Measurements from ENCODE around the gene SAMSN1. TPM values are rescaled to one million over a fixed set of nuclear protein-coding genes. Genes with fewer than 3 reads are reported as not detected.

Gene SAMSN1
- total and polyA plus RNA-seq, 2 experiments from 2014 or later = 3.2 to 5.4 TPM

DNA sequence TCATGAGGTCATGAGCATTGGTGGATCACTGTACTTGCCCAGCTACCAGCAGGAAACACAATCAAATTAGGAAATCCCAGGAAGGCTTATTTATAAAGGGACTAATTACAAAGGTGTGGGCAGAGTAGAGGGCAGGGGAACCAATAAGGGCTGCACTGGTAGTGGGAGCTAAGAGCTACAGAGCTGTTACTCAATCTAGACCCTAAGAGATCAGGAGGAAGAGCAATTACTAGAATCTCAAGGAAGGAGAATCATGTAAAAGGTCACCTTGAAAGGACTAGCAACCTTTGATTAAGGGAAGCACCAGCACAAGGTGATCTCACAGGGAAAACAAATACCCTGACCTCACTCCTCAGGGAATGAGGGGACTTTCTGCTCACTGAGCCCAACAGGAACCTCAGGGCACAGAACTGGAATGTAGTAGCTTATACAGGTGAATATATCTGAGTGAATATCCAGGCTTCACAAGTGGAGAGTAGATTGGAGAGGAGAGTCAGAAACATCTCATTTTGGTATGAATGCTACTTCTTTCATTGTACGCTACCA, 66.8 kb downstream of the SAMSN1 start:
- Histone ChIP-seq H3K27ac (ENCODE audit: low read depth) (no peak overlapping the region), H3K36me3 (ENCODE audit: insufficient read depth) (no peaks in the 10 kb centered on the region), H3K9me2 (ENCODE audit: insufficient read depth) (no peaks in the 10 kb centered on the region), H3K4me3 (no peak overlapping the region), H3K27me3 (ENCODE audit: insufficient read depth) (no peaks in the 10 kb centered on the region), H4K20me1 (replicated peaks; ENCODE audit: insufficient read depth) (no peaks in the 10 kb centered on the region), H3F3A (replicated peaks; ENCODE audit: low read depth) (no peaks in the 10 kb centered on the region), H3K4me2 (no peak overlapping the region), H3K4me1 (ENCODE audit: insufficient read depth) (no peaks in the 10 kb centered on the region), H3K79me2 (replicated peaks; ENCODE audit: insufficient read depth) (no peaks in the 10 kb centered on the region), H2AFZ (no peak overlapping the region)
- Mint-ChIP-seq H3K36me3 (ENCODE audit: low read depth) (no peaks in the 10 kb centered on the region), H3K27me3 (ENCODE audit: insufficient read depth, low read depth, poor library complexity) (no peaks in the 10 kb centered on the region), H3K9me3 (no peaks in the 10 kb centered on the region), H3K27ac (no peak overlapping the region), H3K4me3 (no peak overlapping the region), H3K4me1 (0 out of 3 replicates have a peak, but pooled peaks cover 4% of the 10 kb centered on the region)
- ATAC-seq (no peak), DNase-seq (ENCODE audit: low spot score) (no peak)
- TF ChIP-seq CREB1 (CRISPR knock-in tag; IDR thresholded peaks at IDR 0.05; ENCODE audit: low read depth) (no peak), POLR2AphosphoS5 (IDR thresholded peaks at IDR 0.05; ENCODE audit: low read depth) (no peak), NANOG (IDR thresholded peaks at IDR 0.05; ENCODE audit: borderline replicate concordance) (no peak), ZNF331 (CRISPR knock-in tag; IDR thresholded peaks at IDR 0.05; ENCODE audit: low read depth) (no peak), EZH2phosphoT487 (IDR thresholded peaks at IDR 0.05; ENCODE audit: unreplicated experiment) (no peak), ZNF114 (CRISPR knock-in tag; IDR thresholded peaks at IDR 0.05) (no peak), EZH2 (IDR thresholded peaks at IDR 0.05; ENCODE audit: low read depth, unreplicated experiment) (no peak), STAT1 (IDR thresholded peaks at IDR 0.05; ENCODE audit: unreplicated experiment) (no peak), JUNB (IDR thresholded peaks at IDR 0.05; ENCODE audit: unreplicated experiment) (no peak)
- TF ChIP-seq, protein P1, sequence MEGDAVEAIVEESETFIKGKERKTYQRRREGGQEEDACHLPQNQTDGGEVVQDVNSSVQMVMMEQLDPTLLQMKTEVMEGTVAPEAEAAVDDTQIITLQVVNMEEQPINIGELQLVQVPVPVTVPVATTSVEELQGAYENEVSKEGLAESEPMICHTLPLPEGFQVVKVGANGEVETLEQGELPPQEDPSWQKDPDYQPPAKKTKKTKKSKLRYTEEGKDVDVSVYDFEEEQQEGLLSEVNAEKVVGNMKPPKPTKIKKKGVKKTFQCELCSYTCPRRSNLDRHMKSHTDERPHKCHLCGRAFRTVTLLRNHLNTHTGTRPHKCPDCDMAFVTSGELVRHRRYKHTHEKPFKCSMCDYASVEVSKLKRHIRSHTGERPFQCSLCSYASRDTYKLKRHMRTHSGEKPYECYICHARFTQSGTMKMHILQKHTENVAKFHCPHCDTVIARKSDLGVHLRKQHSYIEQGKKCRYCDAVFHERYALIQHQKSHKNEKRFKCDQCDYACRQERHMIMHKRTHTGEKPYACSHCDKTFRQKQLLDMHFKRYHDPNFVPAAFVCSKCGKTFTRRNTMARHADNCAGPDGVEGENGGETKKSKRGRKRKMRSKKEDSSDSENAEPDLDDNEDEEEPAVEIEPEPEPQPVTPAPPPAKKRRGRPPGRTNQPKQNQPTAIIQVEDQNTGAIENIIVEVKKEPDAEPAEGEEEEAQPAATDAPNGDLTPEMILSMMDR (conservative IDR thresholded peaks at IDR 0.05; ENCODE audit: low read depth in 2 of 2) = no peak
- TF ChIP-seq, protein P2, sequence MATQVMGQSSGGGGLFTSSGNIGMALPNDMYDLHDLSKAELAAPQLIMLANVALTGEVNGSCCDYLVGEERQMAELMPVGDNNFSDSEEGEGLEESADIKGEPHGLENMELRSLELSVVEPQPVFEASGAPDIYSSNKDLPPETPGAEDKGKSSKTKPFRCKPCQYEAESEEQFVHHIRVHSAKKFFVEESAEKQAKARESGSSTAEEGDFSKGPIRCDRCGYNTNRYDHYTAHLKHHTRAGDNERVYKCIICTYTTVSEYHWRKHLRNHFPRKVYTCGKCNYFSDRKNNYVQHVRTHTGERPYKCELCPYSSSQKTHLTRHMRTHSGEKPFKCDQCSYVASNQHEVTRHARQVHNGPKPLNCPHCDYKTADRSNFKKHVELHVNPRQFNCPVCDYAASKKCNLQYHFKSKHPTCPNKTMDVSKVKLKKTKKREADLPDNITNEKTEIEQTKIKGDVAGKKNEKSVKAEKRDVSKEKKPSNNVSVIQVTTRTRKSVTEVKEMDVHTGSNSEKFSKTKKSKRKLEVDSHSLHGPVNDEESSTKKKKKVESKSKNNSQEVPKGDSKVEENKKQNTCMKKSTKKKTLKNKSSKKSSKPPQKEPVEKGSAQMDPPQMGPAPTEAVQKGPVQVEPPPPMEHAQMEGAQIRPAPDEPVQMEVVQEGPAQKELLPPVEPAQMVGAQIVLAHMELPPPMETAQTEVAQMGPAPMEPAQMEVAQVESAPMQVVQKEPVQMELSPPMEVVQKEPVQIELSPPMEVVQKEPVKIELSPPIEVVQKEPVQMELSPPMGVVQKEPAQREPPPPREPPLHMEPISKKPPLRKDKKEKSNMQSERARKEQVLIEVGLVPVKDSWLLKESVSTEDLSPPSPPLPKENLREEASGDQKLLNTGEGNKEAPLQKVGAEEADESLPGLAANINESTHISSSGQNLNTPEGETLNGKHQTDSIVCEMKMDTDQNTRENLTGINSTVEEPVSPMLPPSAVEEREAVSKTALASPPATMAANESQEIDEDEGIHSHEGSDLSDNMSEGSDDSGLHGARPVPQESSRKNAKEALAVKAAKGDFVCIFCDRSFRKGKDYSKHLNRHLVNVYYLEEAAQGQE (IDR thresholded peaks at IDR 0.05; ENCODE audit: unreplicated experiment) = no peak
- TF ChIP-seq, protein P3, sequence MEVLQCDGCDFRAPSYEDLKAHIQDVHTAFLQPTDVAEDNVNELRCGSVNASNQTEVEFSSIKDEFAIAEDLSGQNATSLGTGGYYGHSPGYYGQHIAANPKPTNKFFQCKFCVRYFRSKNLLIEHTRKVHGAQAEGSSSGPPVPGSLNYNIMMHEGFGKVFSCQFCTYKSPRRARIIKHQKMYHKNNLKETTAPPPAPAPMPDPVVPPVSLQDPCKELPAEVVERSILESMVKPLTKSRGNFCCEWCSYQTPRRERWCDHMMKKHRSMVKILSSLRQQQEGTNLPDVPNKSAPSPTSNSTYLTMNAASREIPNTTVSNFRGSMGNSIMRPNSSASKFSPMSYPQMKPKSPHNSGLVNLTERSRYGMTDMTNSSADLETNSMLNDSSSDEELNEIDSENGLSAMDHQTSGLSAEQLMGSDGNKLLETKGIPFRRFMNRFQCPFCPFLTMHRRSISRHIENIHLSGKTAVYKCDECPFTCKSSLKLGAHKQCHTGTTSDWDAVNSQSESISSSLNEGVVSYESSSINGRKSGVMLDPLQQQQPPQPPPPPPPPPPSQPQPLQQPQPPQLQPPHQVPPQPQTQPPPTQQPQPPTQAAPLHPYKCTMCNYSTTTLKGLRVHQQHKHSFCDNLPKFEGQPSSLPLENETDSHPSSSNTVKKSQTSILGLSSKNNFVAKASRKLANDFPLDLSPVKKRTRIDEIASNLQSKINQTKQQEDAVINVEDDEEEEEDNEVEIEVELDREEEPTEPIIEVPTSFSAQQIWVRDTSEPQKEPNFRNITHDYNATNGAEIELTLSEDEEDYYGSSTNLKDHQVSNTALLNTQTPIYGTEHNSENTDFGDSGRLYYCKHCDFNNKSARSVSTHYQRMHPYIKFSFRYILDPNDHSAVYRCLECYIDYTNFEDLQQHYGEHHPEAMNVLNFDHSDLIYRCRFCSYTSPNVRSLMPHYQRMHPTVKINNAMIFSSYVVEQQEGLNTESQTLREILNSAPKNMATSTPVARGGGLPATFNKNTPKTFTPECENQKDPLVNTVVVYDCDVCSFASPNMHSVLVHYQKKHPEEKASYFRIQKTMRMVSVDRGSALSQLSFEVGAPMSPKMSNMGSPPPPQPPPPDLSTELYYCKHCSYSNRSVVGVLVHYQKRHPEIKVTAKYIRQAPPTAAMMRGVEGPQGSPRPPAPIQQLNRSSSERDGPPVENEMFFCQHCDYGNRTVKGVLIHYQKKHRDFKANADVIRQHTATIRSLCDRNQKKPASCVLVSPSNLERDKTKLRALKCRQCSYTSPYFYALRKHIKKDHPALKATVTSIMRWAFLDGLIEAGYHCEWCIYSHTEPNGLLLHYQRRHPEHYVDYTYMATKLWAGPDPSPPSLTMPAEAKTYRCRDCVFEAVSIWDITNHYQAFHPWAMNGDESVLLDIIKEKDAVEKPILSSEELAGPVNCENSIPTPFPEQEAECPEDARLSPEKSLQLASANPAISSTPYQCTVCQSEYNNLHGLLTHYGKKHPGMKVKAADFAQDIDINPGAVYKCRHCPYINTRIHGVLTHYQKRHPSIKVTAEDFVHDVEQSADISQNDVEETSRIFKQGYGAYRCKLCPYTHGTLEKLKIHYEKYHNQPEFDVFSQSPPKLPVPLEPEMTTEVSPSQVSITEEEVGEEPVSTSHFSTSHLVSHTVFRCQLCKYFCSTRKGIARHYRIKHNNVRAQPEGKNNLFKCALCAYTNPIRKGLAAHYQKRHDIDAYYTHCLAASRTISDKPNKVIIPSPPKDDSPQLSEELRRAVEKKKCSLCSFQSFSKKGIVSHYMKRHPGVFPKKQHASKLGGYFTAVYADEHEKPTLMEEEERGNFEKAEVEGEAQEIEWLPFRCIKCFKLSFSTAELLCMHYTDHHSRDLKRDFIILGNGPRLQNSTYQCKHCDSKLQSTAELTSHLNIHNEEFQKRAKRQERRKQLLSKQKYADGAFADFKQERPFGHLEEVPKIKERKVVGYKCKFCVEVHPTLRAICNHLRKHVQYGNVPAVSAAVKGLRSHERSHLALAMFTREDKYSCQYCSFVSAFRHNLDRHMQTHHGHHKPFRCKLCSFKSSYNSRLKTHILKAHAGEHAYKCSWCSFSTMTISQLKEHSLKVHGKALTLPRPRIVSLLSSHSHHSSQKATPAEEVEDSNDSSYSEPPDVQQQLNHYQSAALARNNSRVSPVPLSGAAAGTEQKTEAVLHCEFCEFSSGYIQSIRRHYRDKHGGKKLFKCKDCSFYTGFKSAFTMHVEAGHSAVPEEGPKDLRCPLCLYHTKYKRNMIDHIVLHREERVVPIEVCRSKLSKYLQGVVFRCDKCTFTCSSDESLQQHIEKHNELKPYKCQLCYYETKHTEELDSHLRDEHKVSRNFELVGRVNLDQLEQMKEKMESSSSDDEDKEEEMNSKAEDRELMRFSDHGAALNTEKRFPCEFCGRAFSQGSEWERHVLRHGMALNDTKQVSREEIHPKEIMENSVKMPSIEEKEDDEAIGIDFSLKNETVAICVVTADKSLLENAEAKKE (CRISPR knock-in tag; IDR thresholded peaks at IDR 0.05) = no peak
- TF ChIP-seq, protein P4, sequence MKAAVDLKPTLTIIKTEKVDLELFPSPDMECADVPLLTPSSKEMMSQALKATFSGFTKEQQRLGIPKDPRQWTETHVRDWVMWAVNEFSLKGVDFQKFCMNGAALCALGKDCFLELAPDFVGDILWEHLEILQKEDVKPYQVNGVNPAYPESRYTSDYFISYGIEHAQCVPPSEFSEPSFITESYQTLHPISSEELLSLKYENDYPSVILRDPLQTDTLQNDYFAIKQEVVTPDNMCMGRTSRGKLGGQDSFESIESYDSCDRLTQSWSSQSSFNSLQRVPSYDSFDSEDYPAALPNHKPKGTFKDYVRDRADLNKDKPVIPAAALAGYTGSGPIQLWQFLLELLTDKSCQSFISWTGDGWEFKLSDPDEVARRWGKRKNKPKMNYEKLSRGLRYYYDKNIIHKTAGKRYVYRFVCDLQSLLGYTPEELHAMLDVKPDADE (IDR thresholded peaks at IDR 0.05) = no peak
